Uterus (tissue), 4 donors: ENCODE data around the gene SUSD1. TPM values are rescaled to one million over a fixed set of nuclear protein-coding genes. Genes with fewer than 3 reads are reported as not detected.

Experiments used
- DNase-seq, 2 donors: peaks; one replicate each; pipeline ENCODE4 v3.0.0-alpha.2; 2019 to 2020
- H3K27ac ChIP-seq, 2 donors: fragments of 200-600 bp; sonication (generic); 1 replicate in 1 of 2; 2 replicates in 1 of 2; pipeline ENCODE4 v1.5.1; 2016 to 2018
- H3K27me3 ChIP-seq, 2 donors: fragments of 200-600 bp; sonication (generic); one replicate each; pipeline ENCODE4 v1.5.1; 2018 to 2019; ENCODE audit warnings: control low read depth in 1 of 2
- H3K36me3 ChIP-seq, 2 donors: fragments of 200-600 bp; sonication (generic); one replicate each; pipeline ENCODE4 v1.5.1; 2019; ENCODE audit warnings: control low read depth in 1 of 2
- H3K4me1 ChIP-seq, 2 donors: fragments of 200-600 bp; sonication (generic); one replicate each; pipeline ENCODE4 v1.5.1; 2018 to 2019; ENCODE audit warnings: control low read depth in 1 of 2
- H3K4me3 ChIP-seq, 2 donors: fragments of 200-600 bp; sonication (generic); 1 replicate in 1 of 2; 2 replicates in 1 of 2; pipeline ENCODE4 v1.5.1; 2018 to 2019; ENCODE audit warnings: mild to moderate bottlenecking in 1 of 2
- H3K9me3 ChIP-seq, 2 donors: fragments of 200-600 bp; sonication (generic); one replicate each; pipeline ENCODE4 v1.5.1; 2019; ENCODE audit warnings: control low read depth in 1 of 2
- CTCF ChIP-seq, 4 experiments: fragments of 200-600 bp in 2 of 4; fragments of 450-650 bp in 2 of 4; sonication (generic) in 2 of 4; IDR thresholded peaks; one replicate each; pipeline ENCODE4 v1.5.1; 2016 to 2019; ENCODE audit warnings: antibody characterized with exemption in 4 of 4, mild to moderate bottlenecking in 2 of 4, moderate library complexity in 1 of 4
- POLR2A ChIP-seq, 2 donors: fragments of 450-650 bp; IDR thresholded peaks; one replicate each; pipeline ENCODE4 v1.6.1; 2016; ENCODE audit warnings: antibody characterized with exemption in 2 of 2, mild to moderate bottlenecking in 1 of 2, moderate library complexity in 1 of 2
- intact Hi-C: fragments of 100-400 bp; cut with DNase I; formaldehyde crosslinking; loops from one replicate; pipeline ENCODE4 v1.15.1; 2023; ENCODE audit warnings: low total_unique reads
- total RNA-seq, 4 donors: library from RNA; depleted of rRNA in 3 of 4; stranded (reverse); fragments of >200 nt in 3 of 4; gene quantifications; one replicate each; pipeline versions ENCODE4 v1.1.0 to v1.2.4, GENCODE V29; 2014 to 2023
- donor health status: DM: yes; HTN: yes; CAD: no.

SUSD1 gene
- total RNA-seq, 4 donors from 2014 or later: 2.9 to 22.5 (median 10.0) TPM

- H3K27ac ChIP-seq: no peak overlapping the region
- no peaks in the 10 kb centered on the region for H3K36me3 ChIP-seq
- H3K4me3 ChIP-seq: no peak overlapping the region
- peaks cover 0 to 2% of the 10 kb centered on the region in 2 donors for H3K4me1 ChIP-seq
- H3K27me3 ChIP-seq: no peaks in the 10 kb centered on the region
- H3K9me3 ChIP-seq: no peaks in the 10 kb centered on the region
- no peak for TF ChIP-seq POLR2A (IDR thresholded peaks at IDR 0.05)
- no peak for TF ChIP-seq CTCF (IDR thresholded peaks at IDR 0.05)
- DNase-seq: peak in 1 of 2 donors; percentile 37
- intact Hi-C loops: no loop called here
These were observed 109.1 kb downstream of the SUSD1 start for GRCh38 chr9:112065806-112066606.

- Histone ChIP-seq H3K4me3 (no peak overlapping the region), H3K36me3 (no peaks in the 10 kb centered on the region), H3K9me3 (no peaks in the 10 kb centered on the region), H3K27me3 (no peaks in the 10 kb centered on the region), H3K27ac (no peak overlapping the region), H3K4me1 (peaks cover 0 to 7% of the 10 kb centered on the region in 2 donors)
- intact Hi-C loops: no loop called here
- TF ChIP-seq CTCF (IDR thresholded peaks at IDR 0.05) (no peak), POLR2A (IDR thresholded peaks at IDR 0.05) (no peak)
- no peak for DNase-seq
These were observed 110.2 kb downstream of the SUSD1 start for GRCh38 chr9:112064871-112065270.

GRCh38 chr9:112063586-112063985, 111.5 kb downstream of the SUSD1 start:
- no peak for DNase-seq
- Histone ChIP-seq H3K27me3 (no peaks in the 10 kb centered on the region), H3K9me3 (no peaks in the 10 kb centered on the region), H3K36me3 (no peaks in the 10 kb centered on the region), H3K4me3 (no peak overlapping the region), H3K27ac (no peak overlapping the region), H3K4me1 (peaks cover 5 to 7% of the 10 kb centered on the region in 2 donors)
- TF ChIP-seq POLR2A (IDR thresholded peaks at IDR 0.05) (no peak), CTCF (IDR thresholded peaks at IDR 0.05) (no peak)
- intact Hi-C loops: no loop called here

- Histone ChIP-seq H3K27ac (no peak overlapping the region), H3K9me3 (no peaks in the 10 kb centered on the region), H3K27me3 (no peaks in the 10 kb centered on the region), H3K36me3 (no peaks in the 10 kb centered on the region), H3K4me3 (no peak overlapping the region), H3K4me1 (peaks cover 5 to 7% of the 10 kb centered on the region in 2 donors)
- intact Hi-C loops: no loop called here
- TF ChIP-seq POLR2A (IDR thresholded peaks at IDR 0.05): no peak
- no peak for TF ChIP-seq CTCF (IDR thresholded peaks at IDR 0.05)
- DNase-seq: no peak
These were observed 111.9 kb downstream of the SUSD1 start for GRCh38 chr9:112063151-112063550.

- Histone ChIP-seq H3K36me3 (no peaks in the 10 kb centered on the region), H3K9me3 (no peaks in the 10 kb centered on the region), H3K4me1 (peaks cover 5 to 7% of the 10 kb centered on the region in 2 donors), H3K27me3 (no peaks in the 10 kb centered on the region), H3K4me3 (no peak overlapping the region), H3K27ac (peak overlapping the region; percentile 76 to 91)
- intact Hi-C loops: no loop called here
- TF ChIP-seq CTCF (IDR thresholded peaks at IDR 0.05) (no peak), POLR2A (IDR thresholded peaks at IDR 0.05) (no peak)
- DNase-seq: peak; percentile 50 to 73
These were observed 113.9 kb downstream of the SUSD1 start for GRCh38 chr9:112061152-112061740.
